ENCODE results near the gene GOLGA6C. TPM values are rescaled to one million over a fixed set of nuclear protein-coding genes. Genes with fewer than 3 reads are reported as not detected.
"Not testable (repeated sequence)": the region's sequence is repeated elsewhere in the genome, so short reads cannot be mapped to it uniquely, and the experiment has no call there.

The GOLGA6C gene
- total RNA-seq, result not detected in 2 replicates

- DNase-seq; H3K36me3 Mint-ChIP-seq (ENCODE audit: low read depth); H3K9me3 Mint-ChIP-seq; ATAC-seq (ENCODE audit: low read depth); H3K4me3 Mint-ChIP-seq; POLR2A ChIA-PET; H3K27me3 Mint-ChIP-seq; H3K4me1 Mint-ChIP-seq; intact Hi-C loops (cut with micrococcal nuclease); CTCF ChIA-PET; H3K27ac Mint-ChIP-seq: not testable (repeated sequence)
Measured at GRCh38 chr15:75258034-75258433, at the start of gene GOLGA6C. TSS of gene GOLGA6C (plus strand) at chr15:75258334. CDS start at chr15:75258599, 265 bp downstream.

GRCh38 chr15:75208501-75209288 is 49.4 kb upstream of the GOLGA6C start:
- intact Hi-C loops (cut with micrococcal nuclease), result loop anchor here (10.0 kb wide), 1 partner anchor 96 kb away; no protein-coding TSS in a partner anchor
- H3K9me3 Mint-ChIP-seq, result no peaks in the 10 kb centered on the region
- H3K4me3 Mint-ChIP-seq, result no peak overlapping the region
- no peak for TF ChIP-seq CTCF (IDR thresholded peaks at IDR 0.05)
- ATAC-seq (ENCODE audit: low read depth), result no peak
- no peak for DNase-seq
- ChIA-PET POLR2A (interaction anchor here (1.1 to 1.6 kb wide), 2 partner anchors 9 to 165 kb away, joined by 3 to 5 read pairs; no protein-coding TSS in a partner anchor), CTCF (interaction anchor here (0.8 to 7.0 kb wide), 2 partner anchors 33 to 166 kb away, joined by 3 to 149 read pairs; no protein-coding TSS in a partner anchor)
- no peaks in the 10 kb centered on the region for H3K27me3 Mint-ChIP-seq
- peaks cover 14% of the 10 kb centered on the region for H3K4me1 Mint-ChIP-seq
- H3K36me3 Mint-ChIP-seq (ENCODE audit: low read depth), result peaks cover 63% of the 10 kb centered on the region
- no peak overlapping the region for H3K27ac Mint-ChIP-seq

- H3K4me3 Mint-ChIP-seq, result no peak overlapping the region
- intact Hi-C loops (cut with micrococcal nuclease), result loop anchor here (10.0 kb wide), 1 partner anchor 96 kb away; no protein-coding TSS in a partner anchor
- ChIA-PET POLR2A (interaction anchor here (0.5 to 1.6 kb wide), 4 partner anchors 10 to 256 kb away, joined by 3 to 5 read pairs (median 4); no protein-coding TSS in a partner anchor), CTCF (interaction anchor here (0.8 to 7.0 kb wide), 2 partner anchors 34 to 166 kb away, joined by 3 to 149 read pairs; no protein-coding TSS in a partner anchor)
- DNase-seq, result no peak
- no peak for ATAC-seq (ENCODE audit: low read depth)
- no peaks in the 10 kb centered on the region for H3K27me3 Mint-ChIP-seq
- no peaks in the 10 kb centered on the region for H3K9me3 Mint-ChIP-seq
- H3K4me1 Mint-ChIP-seq, result peaks cover 9% of the 10 kb centered on the region
- no peak for TF ChIP-seq CTCF (IDR thresholded peaks at IDR 0.05)
- H3K36me3 Mint-ChIP-seq (ENCODE audit: low read depth), result peaks cover 61% of the 10 kb centered on the region
- no peak overlapping the region for H3K27ac Mint-ChIP-seq
Measured at GRCh38 chr15:75209289-75209676, 48.9 kb upstream of the GOLGA6C start.

- no peak overlapping the region for H3K27ac Mint-ChIP-seq
- no peak for ATAC-seq (ENCODE audit: low read depth)
- no peak for TF ChIP-seq CTCF (IDR thresholded peaks at IDR 0.05)
Measured at GRCh38 chr15:75210811-75211230, 47.3 kb upstream of the GOLGA6C start.

GRCh38 chr15:75211436-75212199 is 46.5 kb upstream of the GOLGA6C start:
- Mint-ChIP-seq H3K27me3 (no peaks in the 10 kb centered on the region), H3K36me3 (ENCODE audit: low read depth) (peaks cover 53% of the 10 kb centered on the region), H3K4me3 (no peak overlapping the region), H3K27ac (no peak overlapping the region), H3K4me1 (no peaks in the 10 kb centered on the region), H3K9me3 (no peaks in the 10 kb centered on the region)
- POLR2A ChIA-PET, result no interaction called here
- CTCF ChIA-PET, result no interaction called here
- DNase-seq, result no peak
- ATAC-seq (ENCODE audit: low read depth), result no peak
- TF ChIP-seq CTCF (IDR thresholded peaks at IDR 0.05), result no peak
- intact Hi-C loops (cut with micrococcal nuclease), result no loop called here

More at GRCh38 chr15:75210811-75211230, 47.3 kb upstream of the GOLGA6C start:
- H3K4me3 Mint-ChIP-seq, result no peak overlapping the region
- H3K36me3 Mint-ChIP-seq (ENCODE audit: low read depth), result peaks cover 60% of the 10 kb centered on the region
- ChIA-PET CTCF (no interaction called here), POLR2A (no interaction called here)
- H3K4me1 Mint-ChIP-seq, result no peaks in the 10 kb centered on the region
- H3K27me3 Mint-ChIP-seq, result no peaks in the 10 kb centered on the region
- H3K9me3 Mint-ChIP-seq, result no peaks in the 10 kb centered on the region
- no peak for DNase-seq
- intact Hi-C loops (cut with micrococcal nuclease), result no loop called here

Data from activated B cell treated with CpG ODN at 0.5 μM for 24 hours (primary cell).